Panc1 (cell line): Measurements from ENCODE around the gene SKAP1.

Experiments
- POLR2AphosphoS5 ChIP-seq: IDR thresholded peaks from 2 replicates; pipeline ENCODE4 v1.6.1; 2012; ENCODE audit warnings: mild to moderate bottlenecking, low read depth, low read length, moderate library complexity
- SIN3A ChIP-seq: IDR thresholded peaks from 2 replicates; pipeline ENCODE4 v1.6.1; 2012; ENCODE audit warnings: low read depth, mild to moderate bottlenecking, low read length, moderate library complexity, borderline replicate concordance; ENCODE audit not compliant: insufficient read depth
- TF ChIP-seq, protein P1 (sequence below): fragments of 450-650 bp; IDR thresholded peaks from 2 replicates; pipeline ENCODE4 v1.5.1; 2017; ENCODE audit warnings: mild to moderate bottlenecking
- TF ChIP-seq, protein P2 (sequence below), 2 experiments: IDR thresholded peaks; 2 replicates each; pipeline ENCODE4 v1.6.1; 2011 to 2012; ENCODE audit warnings: low read depth in 2 of 2, control low read depth in 1 of 2, low read length in 1 of 2, mild to moderate bottlenecking in 1 of 2, moderate library complexity in 1 of 2; ENCODE audit not compliant: insufficient read depth in 1 of 2

DNA sequence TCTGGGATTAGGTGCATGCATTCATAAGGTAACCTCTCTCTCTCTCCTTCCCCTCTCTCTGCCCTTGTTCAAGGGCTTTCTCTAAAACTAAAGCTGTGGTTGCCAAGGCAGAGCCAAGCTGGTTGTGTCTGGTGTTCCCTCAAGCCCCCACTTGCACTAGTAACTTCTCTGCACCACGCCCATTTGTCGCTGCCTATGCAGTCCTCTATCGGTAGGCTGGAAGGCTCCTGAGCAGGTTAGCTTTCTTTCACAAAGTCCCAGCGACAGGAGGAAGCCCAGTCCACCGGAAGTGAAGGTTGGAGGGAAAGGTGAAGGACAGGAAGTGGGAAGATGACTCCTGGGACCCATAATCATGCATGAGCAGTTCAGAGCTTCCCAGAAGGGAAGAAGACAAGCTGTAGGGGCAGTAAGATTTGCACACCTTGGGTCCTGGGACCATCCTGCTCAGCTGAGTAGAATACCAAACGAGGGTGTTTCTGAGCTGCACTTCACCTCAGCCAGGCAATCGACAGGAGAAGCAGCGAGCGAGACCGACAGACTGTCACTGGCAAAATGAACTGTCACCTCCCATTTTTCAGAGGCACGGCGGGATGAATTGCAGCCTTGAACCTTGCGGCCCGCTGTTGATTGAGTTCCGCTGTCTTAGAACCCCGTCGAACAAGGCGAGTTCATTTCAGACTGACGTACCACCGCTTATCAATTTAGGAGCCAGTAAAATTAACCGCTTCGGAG lies 14.7 kb upstream of the SKAP1 start:
- TF ChIP-seq, protein P1, sequence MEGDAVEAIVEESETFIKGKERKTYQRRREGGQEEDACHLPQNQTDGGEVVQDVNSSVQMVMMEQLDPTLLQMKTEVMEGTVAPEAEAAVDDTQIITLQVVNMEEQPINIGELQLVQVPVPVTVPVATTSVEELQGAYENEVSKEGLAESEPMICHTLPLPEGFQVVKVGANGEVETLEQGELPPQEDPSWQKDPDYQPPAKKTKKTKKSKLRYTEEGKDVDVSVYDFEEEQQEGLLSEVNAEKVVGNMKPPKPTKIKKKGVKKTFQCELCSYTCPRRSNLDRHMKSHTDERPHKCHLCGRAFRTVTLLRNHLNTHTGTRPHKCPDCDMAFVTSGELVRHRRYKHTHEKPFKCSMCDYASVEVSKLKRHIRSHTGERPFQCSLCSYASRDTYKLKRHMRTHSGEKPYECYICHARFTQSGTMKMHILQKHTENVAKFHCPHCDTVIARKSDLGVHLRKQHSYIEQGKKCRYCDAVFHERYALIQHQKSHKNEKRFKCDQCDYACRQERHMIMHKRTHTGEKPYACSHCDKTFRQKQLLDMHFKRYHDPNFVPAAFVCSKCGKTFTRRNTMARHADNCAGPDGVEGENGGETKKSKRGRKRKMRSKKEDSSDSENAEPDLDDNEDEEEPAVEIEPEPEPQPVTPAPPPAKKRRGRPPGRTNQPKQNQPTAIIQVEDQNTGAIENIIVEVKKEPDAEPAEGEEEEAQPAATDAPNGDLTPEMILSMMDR = no peak
- TF ChIP-seq POLR2AphosphoS5 = no peak
- TF ChIP-seq, protein P2, sequence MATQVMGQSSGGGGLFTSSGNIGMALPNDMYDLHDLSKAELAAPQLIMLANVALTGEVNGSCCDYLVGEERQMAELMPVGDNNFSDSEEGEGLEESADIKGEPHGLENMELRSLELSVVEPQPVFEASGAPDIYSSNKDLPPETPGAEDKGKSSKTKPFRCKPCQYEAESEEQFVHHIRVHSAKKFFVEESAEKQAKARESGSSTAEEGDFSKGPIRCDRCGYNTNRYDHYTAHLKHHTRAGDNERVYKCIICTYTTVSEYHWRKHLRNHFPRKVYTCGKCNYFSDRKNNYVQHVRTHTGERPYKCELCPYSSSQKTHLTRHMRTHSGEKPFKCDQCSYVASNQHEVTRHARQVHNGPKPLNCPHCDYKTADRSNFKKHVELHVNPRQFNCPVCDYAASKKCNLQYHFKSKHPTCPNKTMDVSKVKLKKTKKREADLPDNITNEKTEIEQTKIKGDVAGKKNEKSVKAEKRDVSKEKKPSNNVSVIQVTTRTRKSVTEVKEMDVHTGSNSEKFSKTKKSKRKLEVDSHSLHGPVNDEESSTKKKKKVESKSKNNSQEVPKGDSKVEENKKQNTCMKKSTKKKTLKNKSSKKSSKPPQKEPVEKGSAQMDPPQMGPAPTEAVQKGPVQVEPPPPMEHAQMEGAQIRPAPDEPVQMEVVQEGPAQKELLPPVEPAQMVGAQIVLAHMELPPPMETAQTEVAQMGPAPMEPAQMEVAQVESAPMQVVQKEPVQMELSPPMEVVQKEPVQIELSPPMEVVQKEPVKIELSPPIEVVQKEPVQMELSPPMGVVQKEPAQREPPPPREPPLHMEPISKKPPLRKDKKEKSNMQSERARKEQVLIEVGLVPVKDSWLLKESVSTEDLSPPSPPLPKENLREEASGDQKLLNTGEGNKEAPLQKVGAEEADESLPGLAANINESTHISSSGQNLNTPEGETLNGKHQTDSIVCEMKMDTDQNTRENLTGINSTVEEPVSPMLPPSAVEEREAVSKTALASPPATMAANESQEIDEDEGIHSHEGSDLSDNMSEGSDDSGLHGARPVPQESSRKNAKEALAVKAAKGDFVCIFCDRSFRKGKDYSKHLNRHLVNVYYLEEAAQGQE (IDR thresholded peaks at IDR 0.05; ENCODE audit: insufficient read depth in 1 of 2, low read depth in 2 of 2, low read length in 1 of 2) = no peak
- no peak for TF ChIP-seq SIN3A
